SKM-1 treated with dmso at 0.1 percent for 144 hours (cell line): ENCODE data around the gene CCDC82.
"Not testable (repeated sequence)": the region's sequence is repeated elsewhere in the genome, so short reads cannot be mapped to it uniquely, and the experiment has no call there.

Source experiments
- DNase-seq: peaks from one replicate; lab custom pipeline; 2025; ENCODE audit not compliant: unreplicated experiment; lab: John Stamatoyannopoulos, UW

Gene CCDC82

DNA sequence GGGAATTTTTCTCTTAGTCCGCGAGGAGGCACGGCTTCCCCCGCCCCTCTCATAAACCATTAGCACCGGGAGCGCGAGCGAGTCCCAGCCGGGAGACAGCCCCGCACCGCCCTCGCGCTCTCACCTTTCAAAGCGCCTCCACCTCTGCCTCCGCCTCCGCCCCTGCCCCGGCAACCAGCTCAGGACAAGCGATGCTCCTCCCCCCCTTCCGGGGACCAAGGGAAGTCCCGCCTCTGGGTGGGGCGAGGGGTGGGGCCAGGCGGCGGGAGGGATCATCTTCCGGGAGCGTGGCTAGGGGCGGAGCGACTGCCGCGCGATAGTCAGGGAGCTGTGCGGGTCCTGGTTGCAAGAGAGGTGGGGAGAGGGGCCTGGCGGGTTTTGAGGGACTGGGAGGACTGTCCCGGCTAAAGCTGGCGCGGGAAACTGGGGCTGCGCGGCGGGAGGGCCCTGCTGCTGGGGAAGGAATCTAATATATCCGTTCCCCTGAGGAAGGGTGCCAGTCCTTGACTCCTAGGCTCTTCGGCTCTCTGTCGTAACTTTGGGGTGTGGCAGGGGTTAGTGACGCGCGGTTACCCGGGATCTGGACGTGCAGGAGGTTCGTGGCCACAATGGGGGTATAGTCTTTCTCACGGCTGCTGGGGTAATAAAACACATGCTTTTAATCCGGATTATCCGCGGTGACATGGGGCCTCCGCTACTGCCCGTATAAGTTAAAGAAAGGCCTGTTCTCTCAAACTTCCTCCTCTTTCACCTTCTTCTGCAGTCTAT lies at the start of gene CCDC82, which contains the start of gene JRKL:
TSS of gene CCDC82 (minus strand) at position 193 of the 768 bp plus-strand sequence. CDS start 5,165 bp downstream, outside the sequence.
TSS of gene JRKL (plus strand) at position 294 of the 768 bp plus-strand sequence. CDS start 637 bp downstream, outside the sequence.
- peak; percentile 90 for DNase-seq

DNA sequence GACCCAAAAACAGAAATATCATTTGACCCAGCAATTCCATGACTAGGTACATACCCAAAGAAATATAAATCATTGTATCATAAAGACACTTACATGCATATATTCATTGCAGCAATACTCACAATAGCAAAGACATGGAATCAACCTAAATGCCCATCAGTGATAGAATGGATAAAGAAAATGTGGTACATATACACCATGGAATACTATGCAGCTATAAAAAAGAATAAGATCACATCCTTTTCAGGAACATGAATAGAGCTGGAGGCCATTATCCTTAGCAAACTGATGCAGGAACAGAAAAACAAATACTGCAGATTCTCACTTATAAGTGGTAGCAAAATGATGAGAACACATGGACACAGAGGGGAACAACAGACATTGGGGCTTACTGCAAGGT lies 42.9 kb upstream of the CCDC82 start:
- not testable (repeated sequence) for DNase-seq

DNA sequence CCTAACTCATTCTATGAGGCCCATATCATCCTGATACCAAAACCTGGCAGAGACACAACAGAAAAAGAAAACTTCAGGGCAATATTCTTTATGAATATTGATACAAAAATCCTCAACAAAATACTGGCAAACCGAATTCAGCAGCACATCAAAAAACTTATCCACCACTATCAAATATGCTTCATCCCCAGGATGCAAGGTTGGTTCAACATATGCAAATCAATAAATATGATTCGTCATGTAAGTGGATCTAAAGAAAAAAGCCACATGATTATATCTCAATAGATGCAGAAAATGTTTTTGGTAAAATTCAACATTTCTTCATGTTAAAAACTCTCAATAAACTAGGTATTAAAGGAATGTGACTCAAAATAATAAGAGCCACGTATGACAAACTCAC lies 41.0 kb upstream of the CCDC82 start:
- DNase-seq: no peak

GRCh38 chr11:96424693-96425092 lies 35.0 kb upstream of the CCDC82 start:
- no peak for DNase-seq

- no peak for DNase-seq
These were observed 23.7 kb upstream of the CCDC82 start for GRCh38 chr11:96413408-96413807.

DNA sequence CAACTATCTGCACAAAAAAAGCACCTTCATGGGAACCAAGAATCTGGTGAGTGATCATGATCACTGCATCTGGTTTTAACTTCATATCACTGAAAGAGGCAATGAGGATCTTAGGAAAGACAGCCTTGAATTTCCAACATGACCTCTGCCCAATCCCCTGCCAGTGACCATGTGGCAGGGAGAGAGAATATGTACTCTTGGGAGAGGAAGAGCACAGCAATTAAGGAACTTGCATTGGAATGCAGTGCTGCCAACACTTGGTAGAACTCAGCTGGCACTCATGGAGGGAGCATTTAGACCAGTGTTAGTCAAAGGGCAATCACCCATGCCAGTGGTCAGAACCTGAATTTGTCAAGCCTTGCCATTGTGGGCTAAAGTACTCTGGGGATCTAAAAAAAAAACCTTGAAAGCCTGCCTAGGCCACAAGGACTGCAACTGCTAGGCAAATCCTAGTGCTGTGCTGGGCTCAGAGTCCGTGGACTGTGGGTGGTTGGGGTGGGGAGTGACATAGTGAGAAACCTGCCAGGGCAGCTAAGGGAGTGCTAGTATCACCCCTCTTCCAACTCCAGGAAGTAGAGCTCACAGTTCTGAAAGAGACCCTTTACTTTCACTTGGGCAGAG lies 23.2 kb upstream of the CCDC82 start:
- DNase-seq: no peak

DNA sequence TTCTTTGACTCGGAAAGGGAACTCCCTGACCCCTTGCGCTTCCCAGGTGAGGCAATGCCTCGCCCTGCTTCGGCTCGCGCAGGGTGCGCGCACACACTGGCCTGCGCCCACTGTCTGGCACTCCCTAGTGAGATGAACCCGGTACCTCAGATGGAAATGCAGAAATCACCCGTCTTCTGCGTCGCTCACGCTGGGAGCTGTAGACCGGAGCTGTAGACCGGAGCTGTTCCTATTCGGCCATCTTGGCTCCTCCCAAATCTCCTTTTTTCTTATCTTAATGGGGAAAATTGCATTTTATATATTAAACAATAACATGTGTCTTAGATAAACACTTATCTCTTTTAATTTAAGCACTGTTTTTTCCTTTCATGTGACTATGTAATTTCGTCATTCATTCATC lies 21.7 kb upstream of the CCDC82 start:
- DNase-seq: not testable (repeated sequence)

- DNase-seq: no peak
These were observed 11.0 kb upstream of the CCDC82 start for GRCh38 chr11:96400697-96401096.

GRCh38 chr11:96397863-96398262 lies 8.2 kb upstream of the CCDC82 start:
- DNase-seq: no peak

DNA sequence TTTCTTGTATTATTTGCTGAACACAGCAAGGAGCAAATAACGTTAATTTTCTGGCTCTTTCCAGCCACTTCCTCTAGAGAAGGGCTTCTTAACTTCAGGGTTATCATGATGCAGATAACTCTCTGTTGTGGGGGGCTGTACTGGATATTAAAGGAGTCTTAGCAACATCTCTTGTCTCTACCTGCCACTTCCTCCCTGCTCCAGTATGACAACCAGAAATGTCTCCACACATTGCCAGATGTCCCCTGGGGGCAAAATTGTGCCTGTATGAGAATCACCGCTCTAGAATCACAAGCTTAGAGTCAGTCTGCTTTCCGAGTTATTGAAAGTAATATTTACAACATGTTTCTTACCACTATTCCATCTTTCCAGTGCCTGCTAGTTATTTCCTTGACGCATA lies 6.9 kb upstream of the CCDC82 start:
- no peak for DNase-seq

DNA sequence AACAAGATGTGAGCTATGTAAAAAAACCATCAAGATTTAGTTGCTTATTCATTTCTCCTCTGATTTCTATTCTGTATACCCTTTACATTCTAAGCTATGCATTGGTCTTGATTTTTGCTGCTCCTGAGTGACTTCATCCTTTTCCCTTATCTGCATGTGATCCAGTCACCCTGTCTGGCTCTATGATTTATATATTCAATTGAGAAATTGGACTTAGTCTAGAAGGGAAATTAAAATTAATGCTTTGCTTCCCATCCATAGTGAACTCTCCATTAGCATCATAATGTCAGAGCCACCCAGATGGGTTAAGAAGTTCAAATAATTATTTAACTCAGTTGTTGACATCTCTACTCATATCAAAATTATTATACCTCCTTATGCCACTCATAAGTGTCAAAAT lies 5.1 kb upstream of the CCDC82 start:
- no peak for DNase-seq

DNA sequence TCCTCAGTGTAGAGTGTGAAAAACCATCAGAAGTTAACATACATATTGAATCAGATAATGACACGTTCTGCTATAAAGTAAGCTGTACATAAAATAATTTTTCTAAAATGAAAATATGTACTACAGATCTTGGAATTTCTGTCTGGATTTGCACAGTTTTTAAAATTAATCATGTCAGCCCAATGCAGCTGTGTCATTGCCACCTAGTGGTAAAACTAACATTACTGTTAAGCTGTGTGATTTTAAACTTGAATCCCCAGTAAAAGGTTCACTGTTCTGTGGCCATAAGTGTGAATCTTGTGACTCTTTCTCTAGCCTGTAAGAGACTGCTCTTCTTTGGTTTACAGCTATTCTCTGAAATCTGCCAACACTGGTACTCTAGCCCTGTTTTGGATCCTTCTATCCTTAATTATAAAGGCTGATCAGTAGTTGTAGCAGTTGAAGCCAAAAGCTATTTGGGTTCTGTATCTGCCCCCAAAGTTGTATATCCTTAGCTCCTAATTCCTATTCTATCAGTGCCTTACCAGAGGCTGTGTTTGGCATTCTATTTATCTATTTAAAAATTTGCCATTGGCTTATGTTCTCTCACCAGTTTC lies 4.1 kb upstream of the CCDC82 start:
- DNase-seq: peak; percentile 29

DNA sequence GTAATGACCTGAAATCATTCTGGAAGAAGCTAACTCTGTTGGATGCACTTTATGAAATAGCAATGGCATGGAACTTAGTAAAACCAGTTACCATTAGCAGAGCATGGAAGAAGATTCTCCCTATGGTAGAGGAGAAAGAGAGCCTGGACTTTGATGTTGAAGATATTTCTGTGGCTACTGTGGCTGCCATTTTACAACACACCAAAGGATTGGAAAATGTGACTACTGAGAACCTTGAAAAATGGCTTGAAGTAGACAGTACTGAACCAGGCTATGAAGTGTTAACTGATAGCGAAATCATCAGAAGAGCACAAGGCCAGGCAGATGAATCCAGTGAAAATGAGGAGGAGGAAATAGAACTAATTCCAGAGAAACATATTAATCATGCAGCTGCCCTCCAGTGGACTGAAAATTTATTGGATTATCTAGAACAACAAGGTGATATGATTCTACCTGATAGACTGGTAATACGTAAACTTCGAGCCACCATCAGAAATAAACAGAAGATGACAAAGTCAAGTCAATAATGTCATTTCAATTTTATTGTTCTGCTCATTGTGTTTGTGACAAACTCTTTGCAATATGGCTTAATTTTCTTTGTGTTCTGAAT lies 2.1 kb upstream of the CCDC82 start:
- DNase-seq: no peak

DNA sequence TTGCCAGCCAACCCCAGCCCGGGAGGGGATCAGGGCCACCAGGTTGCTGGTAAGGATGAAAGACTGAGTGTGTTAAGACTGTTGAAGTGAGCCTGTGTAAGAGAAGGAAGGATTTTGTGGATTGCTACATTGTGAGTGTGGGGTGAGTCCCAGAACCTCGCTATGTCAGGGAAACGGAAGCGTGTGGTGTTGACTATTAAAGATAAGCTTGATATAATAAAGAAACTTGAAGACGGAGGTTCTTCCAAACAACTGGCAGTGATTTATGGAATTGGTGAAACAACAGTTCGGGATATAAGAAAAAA lies 728 bp upstream of the CCDC82 start:
- DNase-seq: no peak

DNA sequence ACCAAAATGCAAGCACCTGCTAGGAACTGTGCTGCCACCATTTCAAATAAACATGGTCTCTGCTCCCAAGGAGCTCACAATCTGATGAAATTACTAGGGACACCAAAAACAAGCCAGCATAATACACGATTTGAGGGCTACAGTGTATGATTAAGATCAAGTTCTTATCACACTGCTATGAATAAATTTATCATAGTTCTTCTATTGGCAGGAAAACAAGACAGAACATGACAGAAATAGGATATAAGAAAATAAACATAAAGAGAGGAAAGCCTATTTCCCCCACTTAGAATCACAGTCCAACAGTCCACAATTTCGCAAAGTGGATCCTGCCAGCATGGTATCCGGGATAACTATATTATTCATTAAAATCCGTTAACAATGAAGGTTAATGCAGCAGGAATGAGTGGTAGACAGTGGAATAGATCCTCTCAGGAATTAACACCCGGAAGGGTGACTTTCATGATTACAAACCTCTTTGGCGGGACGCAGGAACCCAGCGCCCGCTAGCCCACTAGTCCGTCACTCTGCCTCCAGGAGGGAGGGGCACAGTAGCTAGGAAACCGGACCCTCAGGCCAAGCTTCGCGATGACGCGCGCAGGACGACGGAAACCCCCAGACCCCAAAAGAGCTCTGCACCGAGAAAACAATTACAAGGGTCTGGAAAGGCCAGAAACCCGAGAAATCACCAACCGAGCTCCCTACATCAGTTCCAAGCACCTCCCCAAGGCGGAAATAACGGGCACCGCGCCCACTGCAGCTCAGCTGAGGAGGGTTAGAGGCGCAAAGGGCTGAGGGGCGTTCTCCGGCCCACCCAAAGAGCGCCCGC lies 607 bp downstream of the CCDC82 start:
- DNase-seq: peak; percentile 45

- DNase-seq: no peak
These were observed 4.5 kb downstream of the CCDC82 start for GRCh38 chr11:96385187-96385586.

- no peak for DNase-seq
These were observed 5.6 kb downstream of the CCDC82 start for GRCh38 chr11:96384156-96384555.

DNA sequence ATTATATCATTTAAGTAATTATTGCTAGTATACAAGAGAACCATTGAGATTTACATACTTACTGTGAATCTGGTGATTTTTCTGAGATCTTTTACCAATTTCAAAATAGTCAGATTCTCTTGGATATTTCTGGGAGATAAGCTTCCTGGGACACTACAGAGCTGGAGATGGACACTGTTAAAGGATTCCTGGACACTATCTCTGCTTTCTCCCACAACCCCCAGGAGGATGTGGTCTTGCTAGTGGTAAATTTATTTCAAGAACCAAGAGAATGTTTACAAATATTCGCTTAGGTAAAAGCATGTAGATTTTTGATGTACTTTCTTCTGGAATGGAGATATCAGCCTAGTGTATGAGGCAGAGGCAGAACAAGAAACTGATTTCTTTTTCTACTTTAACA lies 12.9 kb downstream of the CCDC82 start:
- DNase-seq: no peak

DNA sequence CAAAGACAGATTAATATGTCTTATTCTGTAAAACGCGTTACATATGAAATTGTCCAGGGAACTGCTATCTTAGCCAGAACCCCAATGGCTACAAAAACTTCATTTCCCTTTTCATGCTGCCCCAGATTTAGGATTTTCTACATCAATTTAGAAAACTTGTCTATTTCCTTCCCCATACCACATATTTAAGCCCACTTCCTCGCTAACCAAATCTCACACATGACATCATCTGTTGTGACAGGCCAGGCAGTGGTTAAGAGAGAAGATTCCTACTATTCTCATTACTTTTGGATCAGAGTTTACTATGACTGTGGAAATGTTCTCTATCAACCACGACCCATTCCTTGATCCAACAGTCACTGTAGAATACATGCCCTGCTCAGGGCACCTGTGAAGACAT lies 15.9 kb downstream of the CCDC82 start:
- DNase-seq: no peak

DNA sequence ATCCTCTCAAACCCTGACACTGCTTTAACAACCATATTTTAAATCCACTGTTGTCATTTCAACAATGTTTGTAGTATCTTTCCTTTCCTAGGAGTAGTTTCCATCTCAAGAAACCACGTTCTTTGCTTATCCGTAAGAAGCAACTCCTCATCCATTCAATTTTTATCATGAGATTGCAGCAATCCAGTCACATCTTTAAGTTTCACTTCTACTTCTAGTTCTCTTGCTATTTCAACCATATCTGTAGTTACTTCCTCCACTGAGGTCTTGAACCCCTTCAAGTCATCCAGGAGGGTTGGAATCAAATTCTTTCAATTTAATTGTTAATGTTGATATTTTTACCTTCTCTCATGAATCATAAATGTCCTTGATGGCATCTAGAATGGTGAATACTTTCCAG lies 22.4 kb downstream of the CCDC82 start:
- DNase-seq: peak; percentile 9

GRCh38 chr11:96366024-96366423 lies 23.7 kb downstream of the CCDC82 start:
- DNase-seq: no peak
